GM21367 (cell line): ENCODE data around the gene B4GALNT4.
"Not testable (repeated sequence)": the region's sequence is repeated elsewhere in the genome, so short reads cannot be mapped to it uniquely, and the experiment has no call there.

Source experiments
- ATAC-seq: cut with Tn5 transposase; IDR thresholded peaks from one replicate; pipeline ENCODE4 v1.9.1; 2021; ENCODE audit not compliant: unreplicated experiment

B4GALNT4 gene

DNA sequence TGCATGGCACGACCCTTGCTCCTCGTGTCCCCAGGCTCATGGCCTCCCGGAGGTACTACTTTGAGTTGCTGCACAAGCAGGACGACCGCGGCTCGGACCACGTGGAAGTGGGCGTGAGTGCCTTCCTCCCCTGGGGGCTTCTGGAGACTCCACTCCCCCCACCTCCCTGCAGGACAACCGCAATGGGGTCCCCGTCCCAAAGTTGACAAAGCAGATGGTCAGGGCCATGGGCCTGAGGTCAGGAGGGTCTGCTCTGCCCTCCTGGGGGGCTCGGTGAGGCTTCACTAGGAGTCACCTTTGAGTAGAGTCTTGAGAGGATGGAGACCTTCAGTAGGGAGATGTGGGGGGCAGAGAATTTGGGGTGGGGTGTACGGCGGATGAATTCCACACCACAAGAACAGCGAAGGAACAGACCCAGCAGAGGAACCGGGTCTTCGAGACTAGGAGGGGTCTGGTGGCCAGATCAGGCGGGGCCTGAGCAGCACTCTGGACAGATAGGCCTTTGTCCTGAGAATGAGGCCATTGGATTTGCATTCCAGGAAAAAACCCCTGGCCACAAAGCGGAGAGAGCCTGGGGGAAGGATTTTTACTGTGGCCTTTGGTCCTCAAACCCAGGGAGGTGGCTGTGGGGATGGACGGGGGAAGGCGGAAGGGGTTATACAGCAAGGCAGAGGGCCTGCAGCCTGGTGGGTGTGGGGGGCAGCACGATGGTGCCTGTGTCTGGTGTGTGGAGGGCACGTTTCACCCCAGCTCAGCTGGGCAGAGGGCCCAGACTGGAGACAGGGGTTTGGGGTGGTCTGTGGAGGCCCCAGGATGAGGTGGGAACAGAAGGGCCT lies 4.6 kb downstream of the B4GALNT4 start:
- ATAC-seq = no peak

DNA sequence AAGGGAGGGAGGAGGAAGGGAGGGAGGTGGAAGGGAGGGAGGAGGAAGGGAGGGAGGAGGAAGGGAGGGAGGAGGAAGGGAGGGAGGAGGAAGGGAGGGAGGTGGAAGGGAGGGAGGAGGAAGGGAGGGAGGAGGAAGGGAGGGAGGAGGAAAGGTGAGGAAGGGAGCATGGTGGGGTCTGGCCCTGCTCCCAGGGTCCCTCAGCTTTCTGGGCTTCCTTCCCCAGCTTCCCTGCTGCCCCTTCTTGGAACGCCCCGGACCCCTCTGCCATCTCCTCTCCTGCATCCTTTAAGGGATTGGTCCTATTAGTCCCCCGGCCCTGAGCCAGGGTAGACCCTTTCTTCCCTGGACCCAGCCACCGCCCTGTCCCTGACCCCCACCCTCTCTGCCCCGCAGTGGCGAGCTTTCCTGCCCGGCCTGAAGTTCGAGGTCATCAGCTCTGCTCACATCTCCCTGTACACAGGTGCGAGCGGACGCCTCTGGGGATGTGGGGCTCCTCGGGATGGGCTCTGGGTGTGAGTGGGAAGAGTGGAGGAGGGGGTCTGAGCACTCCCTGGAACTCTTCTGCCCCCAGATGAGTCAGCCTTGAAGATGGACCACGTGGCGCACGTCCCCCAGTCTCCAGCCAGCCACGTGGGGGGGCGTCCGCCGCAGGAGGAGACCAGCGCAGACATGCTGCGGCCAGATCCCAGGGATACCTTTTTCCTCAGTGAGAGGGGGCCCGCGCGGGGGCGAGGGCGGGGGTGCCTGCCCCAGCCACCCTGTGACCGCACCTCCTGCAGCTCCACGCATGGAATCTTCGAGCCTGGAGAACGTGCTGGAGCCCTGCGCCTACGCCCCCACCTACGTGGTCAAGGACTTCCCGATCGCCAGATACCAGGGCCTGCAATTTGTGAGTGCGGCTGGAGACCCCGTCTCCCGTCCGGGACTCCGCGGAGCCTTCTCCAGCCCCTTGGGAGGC lies 6.0 kb downstream of the B4GALNT4 start:
- no peak for ATAC-seq

DNA sequence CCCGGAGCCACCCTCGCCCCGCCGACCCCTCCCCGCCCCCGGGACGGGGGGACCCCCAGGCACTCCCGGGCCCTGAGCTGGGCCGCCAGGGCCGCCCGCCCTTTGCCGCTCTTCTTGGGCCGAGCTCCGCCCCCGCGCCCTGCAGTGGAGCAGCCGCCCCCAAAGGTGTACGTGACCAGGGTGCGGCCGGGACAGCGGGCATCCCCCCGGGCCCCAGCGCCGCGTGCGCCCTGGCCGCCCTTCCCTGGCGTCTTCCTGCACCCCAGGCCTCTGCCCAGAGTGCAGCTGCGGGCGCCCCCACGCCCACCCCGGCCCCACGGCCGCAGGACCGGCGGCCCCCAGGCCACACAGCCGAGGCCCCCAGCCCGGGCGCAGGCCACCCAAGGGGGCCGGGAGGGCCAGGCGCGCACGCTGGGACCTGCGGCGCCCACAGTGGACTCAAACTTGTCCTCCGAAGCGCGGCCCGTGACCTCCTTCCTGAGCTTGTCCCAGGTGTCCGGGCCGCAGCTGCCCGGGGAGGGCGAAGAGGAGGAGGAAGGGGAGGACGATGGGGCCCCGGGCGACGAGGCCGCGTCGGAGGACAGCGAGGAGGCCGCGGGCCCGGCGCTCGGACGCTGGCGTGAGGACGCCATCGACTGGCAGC lies 7.4 kb downstream of the B4GALNT4 start:
- no peak for ATAC-seq

DNA sequence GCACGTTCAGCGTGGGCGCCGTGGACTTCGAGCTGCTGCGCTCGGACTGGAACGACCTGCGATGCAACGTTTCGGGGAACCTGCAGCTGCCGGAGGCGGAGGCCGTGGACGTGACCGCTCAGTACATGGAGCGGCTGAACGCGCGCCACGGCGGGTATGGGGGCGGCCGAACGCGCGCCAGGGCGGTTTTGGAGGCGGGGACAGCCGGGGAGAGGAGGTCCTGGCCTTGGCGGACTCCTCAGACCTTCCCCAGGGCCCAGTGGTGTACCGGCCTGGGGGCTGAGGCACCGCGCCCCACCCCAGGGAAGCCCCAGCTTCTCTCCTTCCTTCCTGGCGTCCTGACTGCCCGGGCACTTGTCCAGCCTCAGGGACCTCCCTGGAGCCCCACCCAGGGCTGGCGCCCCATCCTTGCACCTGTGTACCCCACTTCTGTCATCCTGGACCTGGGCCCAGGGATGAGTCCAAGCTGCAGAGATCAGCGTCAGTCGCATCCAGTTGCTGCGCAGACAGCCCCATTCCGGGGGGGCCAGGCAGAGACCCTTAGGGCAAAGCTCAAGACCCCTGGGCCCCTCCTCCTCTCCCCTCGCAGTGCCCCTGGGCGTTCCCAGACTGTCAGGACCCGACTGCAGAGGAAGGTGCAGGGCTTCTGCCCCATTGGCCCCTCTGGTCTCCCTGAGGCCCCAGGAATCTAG lies 8.0 kb downstream of the B4GALNT4 start:
- no peak for ATAC-seq

DNA sequence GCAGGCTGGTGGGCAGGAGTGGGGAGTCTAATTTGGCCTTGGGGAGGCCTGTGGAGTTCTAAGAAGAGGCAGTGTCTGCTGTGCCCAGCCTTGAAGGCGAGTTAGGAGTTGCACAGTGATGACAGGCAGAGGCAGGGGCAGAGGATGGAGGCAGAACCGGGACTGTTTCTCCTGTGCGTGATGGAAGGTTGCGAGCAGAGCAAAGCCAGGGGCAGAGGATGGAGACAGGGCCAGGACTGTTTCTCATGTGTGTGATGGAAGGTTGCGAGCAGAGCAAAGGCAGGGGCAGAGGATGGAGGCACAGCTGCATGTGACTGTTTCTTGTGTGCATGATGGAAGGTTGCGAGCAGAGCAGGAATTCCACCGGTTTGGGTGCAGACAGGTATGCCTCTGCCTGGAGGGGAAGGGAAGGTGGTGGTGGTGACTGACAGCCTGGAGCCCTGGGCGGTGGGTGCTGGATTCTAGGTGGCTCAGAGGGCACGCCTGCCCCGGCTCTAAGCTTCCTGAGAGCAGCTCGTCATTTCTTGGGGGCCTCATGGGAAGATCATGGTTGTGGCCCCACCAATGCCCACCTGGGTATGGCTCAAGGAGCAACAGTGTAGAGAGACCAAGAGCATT lies 8.7 kb downstream of the B4GALNT4 start:
- no peak for ATAC-seq

DNA sequence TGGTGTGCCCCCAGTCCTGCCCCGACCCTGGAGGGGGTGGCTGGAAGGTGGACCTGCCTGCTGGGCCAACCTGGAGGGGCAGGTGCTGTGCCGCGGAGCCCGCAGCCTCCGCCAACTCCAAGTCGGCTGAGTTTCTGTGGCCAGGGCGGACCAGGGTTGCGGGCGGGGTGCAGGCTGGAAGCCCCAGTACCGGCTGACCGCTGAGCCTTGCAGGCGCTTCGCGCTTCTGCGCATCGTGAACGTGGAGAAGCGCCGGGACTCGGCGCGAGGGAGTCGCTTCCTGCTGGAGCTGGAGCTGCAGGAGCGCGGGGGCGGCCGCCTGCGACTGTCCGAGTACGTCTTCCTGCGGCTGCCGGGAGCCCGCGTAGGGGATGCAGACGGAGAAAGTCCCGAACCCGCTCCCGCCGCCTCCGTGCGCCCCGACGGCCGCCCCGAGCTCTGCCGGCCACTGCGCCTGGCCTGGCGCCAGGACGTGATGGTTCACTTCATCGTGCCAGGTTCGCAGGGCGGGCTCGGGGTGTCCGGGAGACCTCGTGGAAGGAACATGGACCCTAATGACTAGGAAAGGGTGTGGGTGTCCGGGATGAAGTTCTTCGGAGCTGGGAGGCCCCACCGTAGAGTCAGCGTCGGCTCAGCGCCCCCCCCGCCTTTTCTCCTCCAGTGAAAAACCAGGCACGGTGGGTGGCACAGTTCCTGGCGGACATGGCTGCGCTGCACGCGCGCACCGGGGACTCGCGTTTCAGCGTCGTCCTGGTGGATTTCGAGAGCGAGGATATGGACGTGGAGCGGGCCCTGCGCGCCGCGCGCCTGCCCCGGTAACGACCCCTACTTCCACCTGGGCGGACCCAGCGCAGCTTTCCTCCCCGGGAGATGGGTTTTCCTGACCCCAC lies 10.2 kb downstream of the B4GALNT4 start:
- ATAC-seq = no peak

DNA sequence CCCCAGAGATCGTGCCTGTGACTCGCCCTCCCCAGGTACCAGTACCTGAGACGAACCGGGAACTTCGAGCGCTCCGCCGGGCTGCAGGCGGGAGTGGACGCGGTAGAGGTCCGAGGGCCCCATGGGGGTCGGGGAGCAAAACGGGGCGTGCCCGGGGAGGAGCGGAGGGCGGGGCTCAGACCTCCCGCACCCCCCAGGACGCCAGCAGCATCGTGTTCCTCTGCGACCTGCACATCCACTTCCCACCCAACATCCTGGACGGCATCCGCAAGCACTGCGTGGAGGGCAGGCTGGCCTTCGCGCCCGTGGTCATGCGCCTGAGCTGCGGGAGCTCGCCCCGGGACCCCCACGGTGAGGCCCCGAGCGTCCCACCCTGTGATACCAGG lies 10.8 kb downstream of the B4GALNT4 start:
- ATAC-seq = no peak

DNA sequence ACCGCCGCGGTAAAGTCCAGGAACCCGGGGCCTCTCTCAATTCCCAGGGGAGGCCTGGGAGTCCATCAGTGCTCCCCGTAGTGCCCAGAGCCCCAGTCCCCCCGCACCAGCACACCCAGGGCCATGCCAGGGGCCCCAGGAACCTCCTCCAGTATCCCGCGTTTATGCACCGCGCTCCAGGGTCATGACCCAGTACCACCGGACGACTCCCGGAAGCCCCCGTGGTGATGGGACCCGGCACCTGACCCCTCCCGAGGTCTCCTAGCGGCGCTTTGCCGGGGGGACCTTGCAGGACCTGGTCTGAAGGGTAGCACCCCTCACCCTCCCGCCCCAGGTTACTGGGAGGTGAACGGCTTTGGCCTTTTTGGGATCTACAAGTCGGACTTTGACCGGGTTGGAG lies 11.2 kb downstream of the B4GALNT4 start:
- ATAC-seq = no peak

DNA sequence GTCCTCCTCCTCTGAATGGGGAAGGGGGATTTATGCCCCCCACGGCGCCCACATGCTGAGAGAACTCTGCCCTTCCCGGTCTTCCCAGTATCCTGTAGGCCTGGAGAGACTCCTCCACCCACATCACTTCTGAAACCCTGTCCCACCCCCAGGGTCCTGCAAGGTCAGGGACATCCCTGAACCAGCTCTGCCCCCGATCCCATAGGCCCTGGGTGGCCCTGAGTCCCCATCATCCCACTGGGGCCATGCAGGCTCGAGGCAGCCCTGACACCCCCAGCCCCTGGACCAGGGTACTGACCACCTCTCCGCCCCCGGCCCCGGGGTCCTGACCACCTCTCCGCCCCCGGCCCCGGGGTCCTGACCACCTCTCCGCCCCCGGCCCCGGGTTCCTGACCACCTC lies 11.7 kb downstream of the B4GALNT4 start:
- ATAC-seq = no peak

DNA sequence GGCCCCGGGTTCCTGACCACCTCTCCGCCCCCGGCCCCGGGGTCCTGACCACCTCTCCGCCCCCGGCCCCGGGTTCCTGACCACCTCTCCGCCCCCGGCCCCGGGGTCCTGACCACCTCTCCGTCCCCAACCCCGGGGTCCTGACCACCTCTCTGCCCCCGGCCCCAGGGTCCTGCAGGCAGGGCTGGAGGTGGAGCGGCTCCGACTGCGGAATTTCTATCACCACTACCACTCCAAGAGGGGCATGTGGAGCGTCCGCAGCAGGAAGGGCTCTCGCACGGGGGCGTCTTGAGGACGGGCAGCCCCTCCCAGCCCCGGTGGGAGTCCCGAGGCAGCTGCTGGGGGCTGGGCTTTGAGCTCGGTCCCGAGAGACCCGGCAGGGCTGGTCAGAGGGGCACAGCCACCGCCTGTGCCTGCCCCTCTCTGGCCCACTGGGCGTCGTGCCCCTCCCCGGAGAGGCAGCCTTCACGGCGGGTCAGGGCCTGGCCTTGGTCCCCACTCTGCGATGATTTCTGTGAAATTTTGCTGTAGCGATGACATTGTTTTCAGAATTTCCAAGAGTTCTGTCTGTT lies 12.3 kb downstream of the B4GALNT4 start:
- ATAC-seq = no peak

DNA sequence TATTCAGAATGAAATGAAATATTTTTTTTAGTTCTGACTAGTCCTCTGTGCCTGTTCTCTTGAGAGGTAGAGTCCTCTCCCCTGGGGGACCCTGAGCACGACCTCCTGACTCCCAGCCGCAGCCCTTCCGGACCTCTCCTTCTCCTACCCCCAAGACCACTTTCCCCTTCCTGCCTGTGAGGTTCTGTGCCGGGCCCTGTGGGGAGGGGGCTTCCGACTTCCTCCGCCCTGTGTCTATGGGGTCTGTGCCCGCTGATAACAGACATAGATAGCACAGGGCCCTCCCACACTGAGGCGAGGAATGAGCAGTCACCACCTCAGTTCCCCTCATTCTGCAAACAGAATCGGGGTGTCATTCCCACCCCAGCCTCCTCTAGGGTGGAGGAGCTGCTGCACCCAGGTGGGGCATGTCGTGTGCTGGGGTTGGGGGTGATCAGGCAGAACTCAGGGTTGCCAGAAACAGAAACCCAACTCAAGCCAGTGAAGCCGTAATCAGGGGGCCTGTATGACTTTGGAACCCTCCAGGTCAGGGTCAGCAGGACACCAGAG lies 12.9 kb downstream of the B4GALNT4 start:
- no peak for ATAC-seq

DNA sequence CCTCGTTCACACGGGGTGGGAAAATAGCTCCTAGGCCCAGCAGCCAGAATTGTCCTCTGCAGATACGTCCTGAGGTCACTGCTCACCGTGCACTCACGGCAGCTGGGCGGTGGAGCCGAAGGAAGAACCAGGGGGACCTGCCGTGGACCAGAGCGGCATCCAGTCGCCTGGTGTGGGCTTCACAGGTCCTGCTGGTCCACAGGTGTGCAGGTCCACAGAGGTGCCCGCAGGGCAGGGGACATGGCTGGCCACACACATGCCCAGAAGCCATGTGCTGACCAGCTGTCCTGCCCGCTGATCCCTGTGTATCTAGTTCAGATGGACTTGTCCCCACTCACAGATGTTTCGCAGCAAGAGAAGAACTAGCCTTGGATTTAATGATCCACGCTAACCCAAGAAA lies 14.1 kb downstream of the B4GALNT4 start:
- no peak for ATAC-seq

DNA sequence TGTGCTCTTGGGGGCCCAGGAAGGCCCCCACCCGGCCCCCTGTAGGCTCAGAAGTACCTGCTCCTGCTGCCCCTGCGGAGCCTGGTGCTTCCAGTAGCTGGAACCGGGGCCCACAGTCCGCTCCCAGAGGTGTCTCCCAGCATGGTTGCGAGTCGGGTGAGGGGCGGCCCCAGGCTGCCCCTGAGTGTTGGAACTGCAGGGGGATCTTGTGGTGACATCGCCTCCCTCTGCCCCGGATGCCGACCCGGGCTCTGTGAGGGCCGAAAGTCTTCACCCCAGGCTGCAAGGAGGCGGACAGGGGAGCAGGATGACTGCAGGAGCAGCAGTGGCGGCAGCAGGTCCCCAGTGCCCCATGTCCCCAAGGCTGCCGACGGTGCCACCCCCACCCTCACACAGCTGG lies 15.2 kb downstream of the B4GALNT4 start:
- ATAC-seq = no peak

DNA sequence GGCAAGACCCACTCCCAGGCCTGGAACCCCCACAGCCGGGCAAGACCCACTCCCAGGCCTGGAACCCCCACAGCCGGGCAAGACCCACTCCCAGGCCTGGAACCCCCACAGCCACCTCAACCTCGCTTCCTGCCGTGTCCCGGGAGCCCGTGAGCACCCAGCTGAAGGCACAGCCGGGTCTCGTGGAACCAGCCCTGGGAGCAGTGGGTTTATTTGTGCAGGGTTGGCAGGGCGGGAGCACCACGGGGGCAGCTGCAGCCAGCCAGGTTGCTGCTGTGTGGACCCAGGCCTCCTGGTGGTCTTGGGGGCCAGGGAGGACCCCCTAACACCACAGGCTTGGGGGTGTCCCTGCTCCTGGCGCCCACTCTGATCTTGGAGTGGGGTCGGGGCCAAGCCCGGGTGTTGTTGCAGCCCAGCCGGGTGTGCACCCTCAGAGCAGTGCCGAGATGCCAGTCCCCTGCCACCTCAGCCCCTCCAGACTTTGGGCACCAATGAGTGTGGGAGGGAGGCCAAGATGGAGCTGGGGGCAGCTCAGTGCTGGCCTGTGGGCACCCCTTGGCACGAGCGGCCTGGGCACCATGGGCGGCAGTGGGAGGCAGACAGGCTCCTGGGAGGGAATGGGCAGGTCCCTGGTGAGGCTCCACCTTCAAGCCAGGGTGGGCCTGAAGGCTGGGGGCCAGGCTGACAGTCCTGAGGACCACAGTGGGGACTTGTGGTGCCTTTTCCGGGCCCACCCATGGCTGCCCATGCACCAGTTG lies 16.5 kb downstream of the B4GALNT4 start:
- ATAC-seq = no peak

DNA sequence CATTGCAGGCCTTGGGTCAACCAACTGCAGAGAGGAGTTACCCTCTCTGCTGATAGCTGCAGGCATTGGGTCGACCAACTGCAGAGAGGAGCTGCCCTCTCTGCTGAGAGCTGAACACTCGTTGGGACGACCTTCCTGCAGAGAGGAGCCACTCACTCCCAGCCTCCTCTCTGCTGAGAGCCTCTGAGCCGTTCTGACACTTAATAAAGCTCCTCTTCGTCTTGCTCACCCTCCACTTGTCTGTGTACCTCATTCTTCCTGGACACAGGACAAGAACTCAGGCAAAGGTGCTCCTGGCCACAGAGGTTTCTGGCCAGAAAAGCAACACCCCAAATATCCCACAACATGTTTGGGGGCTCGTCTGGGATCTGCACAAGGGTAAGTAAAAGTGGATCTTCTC lies 17.2 kb downstream of the B4GALNT4 start:
- no peak for ATAC-seq

DNA sequence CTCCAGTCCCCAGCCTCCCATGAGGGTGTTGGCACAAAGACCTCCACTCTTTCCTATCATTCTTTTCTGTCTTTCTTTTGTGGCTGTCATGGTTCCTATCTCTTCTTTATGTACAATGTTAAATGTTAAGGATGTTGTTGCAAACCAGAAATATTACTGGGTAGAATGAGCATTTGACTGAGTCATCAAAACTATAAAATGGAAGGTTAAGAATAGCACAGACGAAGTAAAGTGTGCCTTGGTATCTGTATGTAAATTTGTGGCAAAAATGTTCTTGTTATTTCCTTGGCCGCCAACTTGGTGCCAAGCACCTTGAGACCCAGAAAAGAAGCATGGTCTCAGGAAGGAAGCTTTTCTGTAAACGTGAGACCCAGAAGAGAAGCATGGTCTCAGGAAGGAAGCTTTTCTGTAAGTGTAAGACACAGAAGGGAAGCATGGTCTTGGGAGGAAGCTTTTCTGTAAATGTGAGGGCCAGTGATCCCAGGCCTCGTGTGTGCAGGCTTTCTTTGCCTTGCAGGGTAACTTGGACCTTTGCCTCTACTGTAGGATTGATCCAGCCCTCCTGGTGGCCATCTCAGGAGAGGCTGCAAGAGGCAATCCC lies 18.0 kb downstream of the B4GALNT4 start:
- ATAC-seq = no peak

DNA sequence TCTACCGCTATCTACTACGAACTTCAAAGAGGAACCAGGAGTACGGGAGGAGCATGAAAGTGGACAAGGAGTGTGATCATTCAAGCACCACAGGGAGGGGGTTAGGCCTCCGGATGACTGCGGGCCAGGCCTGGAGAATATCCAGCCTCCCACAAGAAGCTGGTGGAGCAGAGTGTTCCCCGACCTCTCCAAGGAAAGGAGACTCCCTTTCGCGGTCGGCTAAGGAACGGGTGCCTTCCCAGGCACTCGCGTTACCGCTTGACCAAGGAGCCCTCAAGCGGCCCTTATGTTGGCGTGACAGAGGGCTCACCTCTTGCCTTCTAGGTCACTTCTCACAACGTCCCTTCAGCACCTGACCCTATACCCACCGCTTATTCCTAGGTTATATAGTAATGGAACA lies 20.1 kb downstream of the B4GALNT4 start:
- ATAC-seq = not testable (repeated sequence)

DNA sequence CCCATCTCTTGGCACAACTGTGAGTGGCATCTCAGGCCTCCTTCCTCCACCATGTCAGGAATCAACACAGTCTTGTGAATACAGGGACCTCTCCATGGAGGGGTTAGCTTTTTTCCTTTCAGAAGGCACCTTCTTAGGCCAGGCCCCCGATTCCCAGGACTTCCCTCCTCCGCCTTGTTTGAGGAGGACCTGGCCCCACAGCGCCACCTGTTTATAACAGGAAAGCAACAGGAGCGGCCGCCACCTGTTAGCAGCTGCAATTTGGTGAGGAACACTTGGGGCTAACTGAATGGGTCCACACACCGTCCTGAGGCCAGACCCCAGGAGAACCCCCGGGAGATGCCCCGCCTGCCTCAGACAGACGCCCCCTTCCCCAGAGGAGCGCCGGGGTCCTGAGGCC lies 20.9 kb downstream of the B4GALNT4 start:
- ATAC-seq = no peak
